ENCODE results near the gene UNC5C. TPM values are rescaled to one million over a fixed set of nuclear protein-coding genes. Genes with fewer than 3 reads are reported as not detected.

Gene UNC5C
- polyA plus RNA-seq, 1 experiment, result not detected

- ChIA-PET CTCF (no interaction called here), POLR2A (no interaction called here)
- H3K27me3 ChIP-seq (ENCODE audit: control insufficient read depth, insufficient read depth, low read length), result no peaks in the 10 kb centered on the region
- no peak for TF ChIP-seq CTCF (IDR thresholded peaks at IDR 0.05; ENCODE audit: insufficient read depth, low read depth, low read length)
- no peak for DNase-seq (ENCODE audit: low read depth)
- no peak overlapping the region for H3K4me3 ChIP-seq (ENCODE audit: low read depth, low read length)
- no peaks in the 10 kb centered on the region for H3K36me3 ChIP-seq (ENCODE audit: control insufficient read depth, insufficient read depth, low read length)
These were observed 430.3 kb downstream of the UNC5C start for GRCh38 chr4:95118497-95118896.

GRCh38 chr4:95114521-95114920, 434.3 kb downstream of the UNC5C start:
- POLR2A ChIA-PET, result no interaction called here
- DNase-seq (ENCODE audit: low read depth), result no peak
- CTCF ChIA-PET, result no interaction called here
- no peak overlapping the region for H3K4me3 ChIP-seq (ENCODE audit: low read depth, low read length)
- no peak for TF ChIP-seq CTCF (IDR thresholded peaks at IDR 0.05; ENCODE audit: insufficient read depth, low read depth, low read length)
- no peaks in the 10 kb centered on the region for H3K27me3 ChIP-seq (ENCODE audit: control insufficient read depth, insufficient read depth, low read length)
- H3K36me3 ChIP-seq (ENCODE audit: control insufficient read depth, insufficient read depth, low read length), result no peaks in the 10 kb centered on the region
